Measurements from ENCODE around the gene TNF.

TNF gene

DNA sequence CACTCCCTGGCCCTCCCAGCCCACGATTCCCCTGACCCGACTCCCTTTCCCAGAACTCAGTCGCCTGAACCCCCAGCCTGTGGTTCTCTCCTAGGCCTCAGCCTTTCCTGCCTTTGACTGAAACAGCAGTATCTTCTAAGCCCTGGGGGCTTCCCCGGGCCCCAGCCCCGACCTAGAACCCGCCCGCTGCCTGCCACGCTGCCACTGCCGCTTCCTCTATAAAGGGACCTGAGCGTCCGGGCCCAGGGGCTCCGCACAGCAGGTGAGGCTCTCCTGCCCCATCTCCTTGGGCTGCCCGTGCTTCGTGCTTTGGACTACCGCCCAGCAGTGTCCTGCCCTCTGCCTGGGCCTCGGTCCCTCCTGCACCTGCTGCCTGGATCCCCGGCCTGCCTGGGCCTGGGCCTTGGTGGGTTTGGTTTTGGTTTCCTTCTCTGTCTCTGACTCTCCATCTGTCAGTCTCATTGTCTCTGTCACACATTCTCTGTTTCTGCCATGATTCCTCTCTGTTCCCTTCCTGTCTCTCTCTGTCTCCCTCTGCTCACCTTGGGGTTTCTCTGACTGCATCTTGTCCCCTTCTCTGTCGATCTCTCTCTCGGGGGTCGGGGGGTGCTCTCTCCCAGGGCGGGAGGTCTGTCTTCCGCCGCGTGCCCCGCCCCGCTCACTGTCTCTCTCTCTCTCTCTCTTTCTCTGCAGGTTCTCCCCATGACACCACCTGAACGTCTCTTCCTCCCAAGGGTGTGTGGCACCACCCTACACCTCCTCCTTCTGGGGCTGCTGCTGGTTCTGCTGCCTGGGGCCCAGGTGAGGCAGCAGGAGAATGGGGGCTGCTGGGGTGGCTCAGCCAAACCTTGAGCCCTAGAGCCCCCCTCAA lies 3.1 kb upstream of the TNF start, which contains the start of gene LTA:
Gene LTA, plus strand, starts transcription at position 249 of the 871 bp plus-strand sequence. Its CDS starts 454 bp downstream, at position 703.
- in situ Hi-C loops (cut with MboI; ENCODE audit: low sequenced_read_pairs), result no loop called here

GRCh38 chr6:31573239-31574105 lies 1.9 kb upstream of the TNF start:
- in situ Hi-C loops (cut with MboI; ENCODE audit: low sequenced_read_pairs), result no loop called here

DNA sequence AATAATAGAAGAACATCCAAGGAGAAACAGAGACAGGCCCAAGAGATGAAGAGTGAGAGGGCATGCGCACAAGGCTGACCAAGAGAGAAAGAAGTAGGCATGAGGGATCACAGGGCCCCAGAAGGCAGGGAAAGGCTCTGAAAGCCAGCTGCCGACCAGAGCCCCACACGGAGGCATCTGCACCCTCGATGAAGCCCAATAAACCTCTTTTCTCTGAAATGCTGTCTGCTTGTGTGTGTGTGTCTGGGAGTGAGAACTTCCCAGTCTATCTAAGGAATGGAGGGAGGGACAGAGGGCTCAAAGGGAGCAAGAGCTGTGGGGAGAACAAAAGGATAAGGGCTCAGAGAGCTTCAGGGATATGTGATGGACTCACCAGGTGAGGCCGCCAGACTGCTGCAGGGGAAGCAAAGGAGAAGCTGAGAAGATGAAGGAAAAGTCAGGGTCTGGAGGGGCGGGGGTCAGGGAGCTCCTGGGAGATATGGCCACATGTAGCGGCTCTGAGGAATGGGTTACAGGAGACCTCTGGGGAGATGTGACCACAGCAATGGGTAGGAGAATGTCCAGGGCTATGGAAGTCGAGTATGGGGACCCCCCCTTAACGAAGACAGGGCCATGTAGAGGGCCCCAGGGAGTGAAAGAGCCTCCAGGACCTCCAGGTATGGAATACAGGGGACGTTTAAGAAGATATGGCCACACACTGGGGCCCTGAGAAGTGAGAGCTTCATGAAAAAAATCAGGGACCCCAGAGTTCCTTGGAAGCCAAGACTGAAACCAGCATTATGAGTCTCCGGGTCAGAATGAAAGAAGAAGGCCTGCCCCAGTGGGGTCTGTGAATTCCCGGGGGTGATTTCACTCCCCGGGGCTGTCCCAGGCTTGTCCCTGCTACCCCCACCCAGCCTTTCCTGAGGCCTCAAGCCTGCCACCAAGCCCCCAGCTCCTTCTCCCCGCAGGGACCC lies 981 bp upstream of the TNF start:
- in situ Hi-C loops (cut with MboI; ENCODE audit: low sequenced_read_pairs), result no loop called here

GRCh38 chr6:31575952-31576685 lies 754 bp downstream of the TNF start:
- in situ Hi-C loops (cut with MboI; ENCODE audit: low sequenced_read_pairs), result no loop called here

- in situ Hi-C loops (cut with MboI; ENCODE audit: low sequenced_read_pairs), result no loop called here
Observed at GRCh38 chr6:31576897-31577578, 1.7 kb downstream of the TNF start.

- in situ Hi-C loops (cut with MboI; ENCODE audit: low sequenced_read_pairs), result no loop called here
Observed at GRCh38 chr6:31577579-31577966, 2.2 kb downstream of the TNF start.

DNA sequence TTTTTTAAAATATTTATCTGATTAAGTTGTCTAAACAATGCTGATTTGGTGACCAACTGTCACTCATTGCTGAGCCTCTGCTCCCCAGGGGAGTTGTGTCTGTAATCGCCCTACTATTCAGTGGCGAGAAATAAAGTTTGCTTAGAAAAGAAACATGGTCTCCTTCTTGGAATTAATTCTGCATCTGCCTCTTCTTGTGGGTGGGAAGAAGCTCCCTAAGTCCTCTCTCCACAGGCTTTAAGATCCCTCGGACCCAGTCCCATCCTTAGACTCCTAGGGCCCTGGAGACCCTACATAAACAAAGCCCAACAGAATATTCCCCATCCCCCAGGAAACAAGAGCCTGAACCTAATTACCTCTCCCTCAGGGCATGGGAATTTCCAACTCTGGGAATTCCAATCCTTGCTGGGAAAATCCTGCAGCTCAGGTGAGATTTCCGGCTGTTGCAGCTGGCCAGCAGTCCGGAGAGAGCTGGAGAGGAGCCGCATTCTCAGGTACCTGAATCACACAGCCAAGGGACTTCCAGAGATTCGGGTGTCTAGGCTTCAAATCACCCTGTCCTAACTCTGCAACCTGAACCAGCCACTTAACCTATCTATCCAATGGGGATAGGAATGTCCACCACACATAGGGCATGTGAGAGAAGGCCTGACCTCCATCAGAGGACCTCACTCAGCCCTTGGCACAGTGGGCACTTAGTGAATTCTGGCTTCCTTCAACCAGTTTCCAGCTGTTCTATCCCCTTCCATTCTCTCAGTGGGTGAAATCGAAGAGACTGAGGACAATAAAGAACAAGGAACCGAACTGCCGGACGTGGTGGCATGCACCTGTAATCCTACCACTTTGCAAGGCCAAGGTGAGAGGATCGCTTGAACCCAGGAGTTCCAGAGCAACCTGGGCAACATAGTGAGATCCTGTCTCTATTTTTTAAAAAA lies 3.1 kb downstream of the TNF start:
- in situ Hi-C loops (cut with MboI; ENCODE audit: low sequenced_read_pairs), result no loop called here

DNA sequence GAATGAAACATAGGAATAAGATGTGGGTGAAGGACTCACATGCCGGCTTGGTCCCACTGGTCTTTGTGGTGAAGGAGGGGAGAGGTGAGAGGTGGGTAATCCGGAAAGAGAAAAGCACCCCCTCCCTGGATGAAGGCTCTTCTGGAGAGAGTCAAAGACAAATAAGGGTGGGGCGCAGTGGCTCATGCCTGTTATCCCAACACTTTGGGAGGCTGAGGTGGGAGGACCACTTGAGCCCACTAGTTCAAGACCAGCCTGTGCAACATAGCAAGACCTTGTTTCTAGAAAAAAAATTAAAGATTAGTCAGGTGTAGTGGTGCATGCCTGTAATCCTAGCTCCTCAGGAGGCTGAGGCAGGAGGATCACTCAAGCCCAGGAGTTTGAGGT lies 3.7 kb downstream of the TNF start:
- in situ Hi-C loops (cut with MboI; ENCODE audit: low sequenced_read_pairs), result no loop called here

- in situ Hi-C loops (cut with MboI; ENCODE audit: low sequenced_read_pairs), result no loop called here
Observed at GRCh38 chr6:31579546-31580437, 4.4 kb downstream of the TNF start.

DNA sequence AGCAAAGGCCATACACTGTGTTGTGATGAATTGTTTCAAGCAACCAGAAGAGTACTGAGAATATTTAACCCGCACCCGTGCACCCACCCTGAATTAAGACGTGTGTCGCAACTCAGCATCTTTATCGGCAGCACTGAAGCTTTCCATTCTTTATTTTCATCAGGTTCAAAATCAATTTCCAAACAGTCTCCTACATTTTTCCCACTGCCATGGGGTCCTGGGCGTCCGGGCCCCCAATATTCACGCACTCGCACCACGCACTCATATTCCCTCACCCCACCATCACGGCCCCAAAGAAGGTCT lies 5.0 kb downstream of the TNF start:
- in situ Hi-C loops (cut with MboI; ENCODE audit: low sequenced_read_pairs), result no loop called here

DNA sequence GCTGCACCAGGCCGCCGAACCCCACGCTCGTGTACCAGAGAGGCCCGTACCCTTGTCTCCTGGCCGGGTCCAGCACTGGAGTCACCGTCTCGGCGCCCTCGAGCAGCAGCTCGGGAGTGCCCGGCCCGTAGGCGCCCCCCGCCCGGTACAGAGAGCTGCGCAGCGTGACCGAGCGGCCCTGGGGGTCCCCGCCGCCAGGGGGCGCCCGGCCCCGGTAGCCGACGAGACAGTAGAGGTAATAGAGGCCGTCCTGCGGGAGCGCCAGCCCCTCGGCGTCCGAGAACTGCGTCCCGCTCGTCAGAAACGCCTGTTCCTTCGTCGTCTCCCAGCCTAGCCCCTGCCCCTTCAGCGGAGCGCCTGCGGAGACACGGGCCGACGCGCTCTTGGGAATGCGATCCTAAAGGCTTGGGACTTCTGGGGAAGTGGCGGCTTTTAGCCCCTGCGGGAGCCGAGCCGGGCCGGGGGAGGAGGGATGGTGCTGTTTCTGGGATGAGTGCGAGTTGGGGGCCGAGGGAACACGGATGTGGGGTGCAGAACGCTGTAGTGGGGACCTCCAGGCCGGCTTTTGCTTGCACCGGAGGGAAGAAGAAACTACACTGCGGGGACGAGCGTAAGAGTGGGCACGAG lies 5.6 kb downstream of the TNF start:
- in situ Hi-C loops (cut with MboI; ENCODE audit: low sequenced_read_pairs), result no loop called here

GRCh38 chr6:31581434-31582229 lies 6.3 kb downstream of the TNF start:
- in situ Hi-C loops (cut with MboI; ENCODE audit: low sequenced_read_pairs), result no loop called here

DNA sequence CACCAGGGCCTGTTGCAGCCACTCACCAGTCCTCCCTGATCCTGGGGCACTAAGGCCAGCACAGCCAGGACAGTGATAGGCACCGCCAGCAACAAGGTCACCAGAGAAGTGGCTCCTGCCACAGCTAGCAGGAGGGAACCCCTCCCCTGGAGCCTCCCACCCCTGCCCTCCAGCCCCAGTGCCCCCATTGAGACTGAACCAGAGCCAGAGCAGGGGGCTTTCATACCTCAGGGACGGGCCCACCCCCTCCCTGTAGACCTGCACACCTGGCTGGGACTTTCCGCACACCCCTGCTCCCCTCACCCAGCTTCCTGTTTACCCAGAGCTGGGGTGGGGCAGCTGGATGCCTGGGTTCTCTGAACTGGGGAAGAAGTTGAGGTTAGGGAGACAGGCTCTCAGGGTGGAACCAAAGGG lies 6.9 kb downstream of the TNF start, which contains the start of gene LTB:
Gene LTB, minus strand, starts transcription at position 195 of the 414 bp plus-strand sequence. Its CDS starts 7 bp downstream, at position 188.
- in situ Hi-C loops (cut with MboI; ENCODE audit: low sequenced_read_pairs), result no loop called here

DNA sequence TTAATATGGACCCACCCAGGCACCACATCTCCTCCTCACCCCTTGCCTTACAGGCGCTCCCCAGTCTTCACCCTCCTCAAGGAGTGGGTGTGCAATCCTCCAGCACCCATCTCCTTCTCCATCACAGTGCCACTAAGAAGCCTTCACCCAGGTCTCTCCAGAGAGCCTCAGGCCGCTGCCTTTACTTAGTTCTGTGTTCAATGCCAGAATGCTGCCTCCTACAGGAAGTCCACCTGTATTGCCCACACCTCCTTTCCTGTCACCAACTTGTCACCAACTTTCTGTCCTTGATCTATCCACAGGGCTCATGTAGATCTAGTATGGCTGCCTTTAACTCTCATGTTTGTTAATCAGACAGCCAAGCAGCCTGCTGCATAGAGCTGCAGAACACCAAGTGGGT lies 10.1 kb downstream of the TNF start:
- in situ Hi-C loops (cut with MboI; ENCODE audit: low sequenced_read_pairs), result no loop called here

DNA sequence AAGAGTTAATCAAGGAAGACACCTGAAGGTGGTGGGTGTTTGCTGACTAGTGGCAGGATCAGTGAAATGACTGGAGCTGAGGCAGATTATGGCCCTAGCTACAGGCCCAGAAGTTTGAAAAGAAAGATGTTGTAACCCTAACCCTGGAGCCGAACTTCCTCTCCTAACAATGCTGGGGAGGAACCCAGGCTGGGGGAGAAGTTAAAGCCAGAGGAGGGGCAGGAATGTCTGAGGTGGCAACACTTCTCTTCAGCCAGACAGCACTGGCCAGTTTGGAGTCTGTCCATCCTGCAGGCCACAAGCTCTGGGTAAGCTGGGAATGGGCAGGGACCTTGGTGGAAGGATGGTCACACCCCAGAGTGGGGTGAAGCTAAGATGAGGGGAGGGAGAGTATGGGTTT lies 10.6 kb downstream of the TNF start, which contains the start of gene LST1:
Gene LST1, plus strand, starts transcription at position 270 of the 400 bp plus-strand sequence. CDS start 1,023 bp downstream, outside the sequence.
- in situ Hi-C loops (cut with MboI; ENCODE audit: low sequenced_read_pairs), result no loop called here
